COR-L47 (cell line): Measurements from ENCODE around the gene ITCH.
"Not testable (repeated sequence)": the region's sequence is repeated elsewhere in the genome, so short reads cannot be mapped to it uniquely, and the experiment has no call there.

Experiments
- DNase-seq: peaks from one replicate; lab custom pipeline; 2025; lab: John Stamatoyannopoulos, UW

Gene ITCH

DNA sequence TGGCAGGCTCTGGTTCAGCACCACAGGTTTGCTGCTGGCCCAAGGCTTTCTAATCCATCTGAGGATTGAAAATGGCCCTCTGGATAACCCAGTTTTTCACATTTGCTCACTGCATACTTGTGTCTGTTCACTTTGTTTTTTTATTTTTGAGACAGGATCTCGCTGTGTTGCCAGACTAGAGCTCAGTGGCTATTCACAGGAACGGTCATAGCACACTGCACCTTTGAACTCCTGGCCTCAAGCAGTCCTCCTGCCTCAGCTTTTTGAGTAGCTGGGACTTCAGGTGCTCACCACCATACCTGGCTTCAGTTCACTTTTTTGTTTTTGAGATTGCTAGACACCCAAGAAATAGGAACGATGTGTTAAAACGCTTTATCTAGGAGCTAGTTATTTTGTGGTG, 57.9 kb downstream of the ITCH start:
- DNase-seq: no peak

- no peak for DNase-seq
Measured at GRCh38 chr20:34421766-34422466, 58.8 kb downstream of the ITCH start.

- DNase-seq: not testable (repeated sequence)
Measured at GRCh38 chr20:34425032-34425690, 62.1 kb downstream of the ITCH start.

DNA sequence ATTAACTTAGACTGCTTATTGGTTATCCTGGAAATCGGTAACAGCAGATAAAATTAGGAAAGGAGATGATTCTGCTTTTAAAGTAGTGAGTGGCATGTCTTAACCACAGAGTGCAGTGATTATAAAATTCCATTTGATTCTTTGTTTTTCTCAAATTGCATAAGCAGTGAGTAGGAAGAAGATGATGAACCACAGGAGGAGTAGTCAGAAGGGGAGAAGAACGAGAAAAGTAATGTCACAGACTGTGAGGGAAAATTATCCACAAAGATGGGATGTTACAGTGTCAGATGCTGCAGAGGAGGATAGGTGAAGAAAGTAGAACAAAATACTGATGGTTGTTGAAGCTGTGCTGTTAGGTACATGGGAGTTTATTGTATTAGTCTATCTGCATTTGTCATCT, 63.0 kb downstream of the ITCH start:
- DNase-seq: no peak

DNA sequence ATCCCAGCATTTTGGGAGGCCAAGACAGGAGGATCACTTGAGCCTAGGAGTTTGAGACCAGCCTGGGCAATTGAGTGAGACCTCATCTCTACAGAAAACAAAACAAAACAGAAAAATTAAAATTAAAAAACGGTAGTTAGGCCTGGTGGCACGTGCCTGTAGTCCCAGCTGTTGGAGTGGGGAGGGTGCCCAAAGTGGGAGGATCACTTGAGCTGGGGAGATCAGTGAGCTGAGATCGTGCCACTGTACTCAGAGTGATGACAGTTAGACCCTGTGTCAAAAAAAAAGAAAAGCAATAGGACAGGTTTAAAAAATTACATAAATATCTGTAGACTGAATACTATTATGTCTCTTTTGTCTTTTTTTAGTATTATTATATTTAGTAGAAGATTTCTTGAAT, 64.3 kb downstream of the ITCH start:
- DNase-seq: no peak

- no peak for DNase-seq
Measured at GRCh38 chr20:34427784-34428183, 64.7 kb downstream of the ITCH start.

DNA sequence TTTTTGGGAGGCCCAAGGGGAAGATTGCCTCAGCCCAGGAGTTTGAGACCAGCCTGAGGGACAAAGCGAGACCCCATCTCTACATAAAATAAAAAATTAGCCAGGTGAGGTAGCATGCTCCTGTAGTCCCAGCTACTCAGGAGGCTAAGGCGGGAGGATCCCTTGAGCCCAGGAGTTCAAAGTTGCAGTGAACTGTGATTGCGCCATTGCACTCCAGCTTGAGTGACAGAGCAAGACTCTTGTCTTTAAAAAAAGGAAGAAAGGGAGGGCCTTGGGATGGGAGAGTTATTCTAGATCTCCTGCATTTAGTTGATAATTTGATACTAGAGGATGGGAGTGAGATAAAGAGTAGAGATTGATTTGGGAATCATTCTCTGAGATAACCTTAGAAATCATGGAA, 68.1 kb downstream of the ITCH start:
- no peak for DNase-seq

DNA sequence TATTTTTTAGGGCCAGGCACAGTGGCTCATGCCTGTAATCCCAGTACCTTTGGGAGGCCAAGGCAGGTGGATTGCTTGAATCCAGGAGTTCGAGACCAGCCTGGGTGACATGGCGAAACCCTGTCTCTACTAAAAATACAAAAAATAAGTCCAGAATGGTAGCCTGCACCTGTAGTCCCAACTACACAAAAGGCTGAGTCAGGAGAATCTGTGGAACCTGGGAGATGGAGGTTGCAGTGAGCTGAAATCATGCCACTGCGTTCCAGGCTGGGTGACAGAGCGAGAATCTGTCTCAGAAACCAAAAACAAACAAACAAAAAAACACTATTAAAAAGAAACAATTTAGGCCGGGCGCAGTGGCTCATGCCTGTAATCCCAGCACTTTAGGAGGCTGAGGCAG, 69.6 kb downstream of the ITCH start:
- not testable (repeated sequence) for DNase-seq

GRCh38 chr20:34433391-34433790, 70.3 kb downstream of the ITCH start:
- DNase-seq: no peak

DNA sequence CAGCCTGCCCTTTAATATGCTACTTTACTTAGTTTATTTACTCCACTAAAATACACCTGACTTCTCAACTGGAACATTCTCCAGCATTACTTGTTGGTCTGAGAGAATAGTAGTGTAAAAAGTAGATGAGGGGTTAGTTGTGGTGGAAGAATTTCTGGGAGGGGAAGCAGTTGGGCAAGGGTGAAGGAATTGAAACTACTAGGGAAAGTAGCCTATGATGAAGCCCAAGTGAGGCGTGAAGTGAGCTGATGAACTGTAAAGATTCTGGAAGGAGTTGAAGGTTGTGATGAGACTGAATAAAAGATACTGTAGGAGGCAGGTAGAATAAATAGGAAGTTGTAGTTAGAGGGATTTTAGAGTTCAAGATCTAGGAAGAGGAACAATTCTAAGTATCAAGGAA, 72.5 kb downstream of the ITCH start:
- DNase-seq: no peak

- DNase-seq: no peak
Measured at GRCh38 chr20:34437330-34437986, 74.4 kb downstream of the ITCH start.

DNA sequence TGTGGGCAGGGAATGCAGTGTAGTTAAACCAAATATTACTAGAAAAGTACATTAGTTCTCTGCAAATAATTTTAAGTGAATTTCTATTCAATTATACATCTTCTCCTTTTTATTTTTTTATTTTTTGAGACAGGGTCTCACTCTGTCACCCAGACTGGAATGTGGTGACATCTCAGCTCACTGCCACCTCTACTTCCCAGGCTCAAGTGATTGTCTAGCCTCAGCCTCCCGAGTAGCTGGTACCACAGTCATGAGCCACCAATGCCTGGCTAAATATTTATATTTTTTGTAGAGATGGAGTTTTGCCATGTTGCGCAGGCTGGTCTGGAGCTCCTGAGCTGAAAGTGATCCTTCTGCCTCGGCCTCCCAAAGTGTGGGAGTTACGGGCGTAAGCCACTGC, 76.1 kb downstream of the ITCH start:
- DNase-seq: no peak

GRCh38 chr20:34441423-34441822, 78.3 kb downstream of the ITCH start:
- not testable (repeated sequence) for DNase-seq

GRCh38 chr20:34443546-34443945, 80.5 kb downstream of the ITCH start:
- DNase-seq: no peak

- no peak for DNase-seq
Measured at GRCh38 chr20:34445177-34446065, 82.3 kb downstream of the ITCH start.

DNA sequence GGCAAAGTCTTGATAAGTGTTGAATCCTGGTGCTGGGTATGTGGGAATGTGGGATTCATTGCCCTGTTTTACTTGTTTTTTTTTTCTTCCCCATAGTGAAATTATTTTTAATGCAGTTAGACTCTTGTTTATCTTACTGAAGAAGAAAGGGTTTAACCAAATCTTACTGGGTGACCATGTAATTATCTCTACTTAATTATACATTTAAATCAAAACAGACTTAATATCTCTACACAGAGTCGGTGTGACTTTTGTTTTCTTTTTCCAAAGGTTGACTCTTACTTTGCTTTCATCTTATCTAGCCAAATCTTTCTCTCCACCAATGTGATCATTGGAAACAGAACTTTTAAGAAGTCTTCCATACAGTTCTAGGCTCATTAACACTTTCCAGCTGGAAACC, 85.4 kb downstream of the ITCH start:
- DNase-seq: no peak

GRCh38 chr20:34449674-34450592, 86.9 kb downstream of the ITCH start:
- no peak for DNase-seq

- no peak for DNase-seq
Measured at GRCh38 chr20:34452281-34452982, 89.4 kb downstream of the ITCH start.

DNA sequence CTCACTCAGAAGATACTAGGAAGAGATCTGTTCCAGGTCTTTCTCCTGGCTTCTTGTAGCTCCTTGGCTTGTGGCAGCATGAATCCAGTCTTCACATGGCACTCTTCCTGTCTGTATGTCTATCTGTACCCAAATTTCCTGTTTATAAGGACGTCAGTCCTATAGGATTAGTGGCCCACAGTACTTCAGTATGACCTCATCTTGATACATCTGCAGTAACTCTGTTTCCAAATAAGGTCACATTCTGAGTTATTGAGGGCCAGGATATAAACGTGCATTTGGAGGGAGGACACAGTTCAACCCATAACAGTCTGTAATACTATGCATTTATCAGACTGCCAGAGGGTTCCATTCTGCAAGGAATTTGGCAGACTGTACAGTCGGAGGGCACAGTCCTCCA, 95.6 kb downstream of the ITCH start:
- no peak for DNase-seq

GRCh38 chr20:34459209-34459897, 96.3 kb downstream of the ITCH start:
- no peak for DNase-seq
